Heart right ventricle (tissue), 16 donors: ENCODE results near the gene SSC5D. TPM values are rescaled to one million over a fixed set of nuclear protein-coding genes. Genes with fewer than 3 reads are reported as not detected.

Experiments used
- ATAC-seq, 8 donors: fragments of 200-7000 bp; cut with Tn5 transposase; one replicate each; pipeline ENCODE4 v1.9.1; 2020; ENCODE audit warnings: mild to moderate bottlenecking in 8 of 8, moderate library complexity in 8 of 8, moderate number of reproducible peaks in 1 of 8
- DNase-seq, 2 donors: peaks; one replicate each; pipeline ENCODE4 v3.0.0-alpha.2; 2020
- H3K27ac ChIP-seq, 10 donors: fragments of 200-600 bp; sonication (generic) in 2 of 10; one replicate each; pipeline versions ENCODE4 v1.5.0 to v1.8.0; 2020 to 2022; ENCODE audit warnings: mild to moderate bottlenecking in 3 of 10
- H3K27me3 ChIP-seq, 7 donors: fragments of 200-600 bp; one replicate each; pipeline ENCODE4 v1.8.0; 2021 to 2022; ENCODE audit warnings: mild to moderate bottlenecking in 2 of 7
- H3K36me3 ChIP-seq, 9 donors: fragments of 200-600 bp; sonication (generic) in 1 of 9; one replicate each; pipeline versions ENCODE4 v1.5.0 to v1.8.0; 2020 to 2022; ENCODE audit warnings: mild to moderate bottlenecking in 2 of 9
- H3K4me1 ChIP-seq, 9 donors: fragments of 200-600 bp; sonication (generic) in 1 of 9; one replicate each; pipeline versions ENCODE4 v1.5.0 to v1.8.0; 2020 to 2022; ENCODE audit warnings: mild to moderate bottlenecking in 4 of 9
- H3K4me3 ChIP-seq, 10 donors: fragments of 200-600 bp; sonication (generic) in 2 of 10; one replicate each; pipeline versions ENCODE4 v1.5.0 to v1.8.0; 2020 to 2022; ENCODE audit warnings: mild to moderate bottlenecking in 7 of 10, moderate library complexity in 2 of 10
- H3K9me3 ChIP-seq, 11 donors: fragments of 200-600 bp in 10 of 11; sonication (generic) in 2 of 11; one replicate each; pipeline versions ENCODE4 v1.5.0 to v1.8.0; 2013 to 2022; ENCODE audit warnings: mild to moderate bottlenecking in 2 of 11, control low read depth in 1 of 11, moderate library complexity in 1 of 11
- WGBS, 2 donors: extraction: QIAGEN DNeasy Blood & Tissue Kit; methylation state at CpG; one replicate each; pipeline ENCODE4 v1.1.7; 2013; ENCODE audit warnings: inconsistent platforms in 1 of 2; 5-methylcytosine and 5-hydroxymethylcytosine counted together
- intact Hi-C, 10 donors: fragments of 100-400 bp; cut with DNase I; formaldehyde crosslinking; loops; one replicate each; pipeline versions ENCODE4 v1.11.1 to v1.14.2; 2022
- polyA plus RNA-seq, 2 donors: library from polyadenylated mRNA; stranded (reverse); fragments of 200-250 nt; gene quantifications; one replicate each; pipeline ENCODE4 v1.2.3, GENCODE V29; 2013
- total RNA-seq, 10 donors: library from RNA; stranded (reverse); fragmentation: NEBNext Ultra II Directional in 3 of 10; extraction: Animal tissue kit (Norgen Biotek cat#: 25700) in 3 of 10; gene quantifications; one replicate each; pipeline versions ENCODE4 v1.2.1 to v1.2.4, GENCODE V29; 2021 to 2023
- TF ChIP-seq, protein P1 (sequence below), 9 donors: fragments of 200-600 bp; sonication (generic) in 2 of 9; IDR thresholded peaks; one replicate each; pipeline versions ENCODE4 v1.5.0 to v1.8.0; 2021 to 2022; ENCODE audit warnings: antibody characterized with exemption in 9 of 9, mild to moderate bottlenecking in 5 of 9, moderate library complexity in 1 of 9
- donor health status: Arrhythmogenic right ventricular cardiomyopathy.
- donor health status: ischemic (EF 13 %, LVEDD 7.1; RV severe dilation, severe dysfunction).
- donor health status: healthy with polysubstance abuse.
- donor health status: DM: no; HTN: yes; CAD: no.
- donor health status: DM: no; HTN: no; CAD: no.
- donor health status: ischemic (EF 25% LVEDD 6.9; RV normal size, moderate dysfunction).
- donor health status: ischemic (EF 25% LVEDD 5.7; RV mildly dilated, moderate dysfunction).
- donor health status: healthy.
- donor health status: DM: yes; HTN: yes; CAD: no.
- donor health status: Ischemic cardiomyopathy.
- donor health status: ischemic (EF 35%, LVEDD 5.7; RV mildly dilated, moderate dysfunction).
- donor health status: nonischemic (EF 11% LVEDD 7.7; RV severe dilation, severe dysfunction).
- donor health status: DM: yes; HTN: yes; CAD: no.
- donor health status: PGD.
- donor health status: ischemic (EF 29% LVEDD 5.4; RV normal size, mild dysfunction).
- donor health status: nonischemic (EF 23%, LVEDD 6.1; RV moderate dilation, normal function).

SSC5D gene
- total and polyA plus RNA-seq, 12 donors = 0.72 to 6.5 (median 3.6) TPM

DNA sequence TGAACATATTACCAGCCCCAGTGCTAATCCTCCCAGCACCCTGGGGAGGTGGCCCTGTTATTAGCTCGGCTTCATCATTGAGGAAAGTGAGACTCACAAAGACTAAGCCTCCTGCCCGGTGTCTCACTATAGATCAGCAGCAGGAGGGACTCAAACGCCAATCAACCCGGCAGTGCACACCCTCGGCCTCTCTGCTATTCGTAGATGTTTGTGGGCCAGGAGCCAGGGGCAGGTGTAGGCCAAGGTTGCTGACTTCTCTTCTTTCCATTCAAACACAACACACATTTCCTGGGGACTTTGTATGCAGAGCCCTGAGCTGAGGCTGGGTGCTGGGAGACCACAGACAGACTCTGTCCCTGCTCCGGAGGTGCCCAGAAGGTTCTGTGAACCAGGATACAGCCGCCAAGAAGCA, 66.5 kb downstream of the SSC5D start:
- Histone ChIP-seq H3K4me3 (no peak overlapping the region), H3K27ac (no peak overlapping the region), H3K27me3 (no peaks in the 10 kb centered on the region), H3K36me3 (no peaks in the 10 kb centered on the region), H3K4me1 (peaks cover 1 to 12% (median 7%) of the 10 kb centered on the region in 9 donors), H3K9me3 (no peaks in the 10 kb centered on the region)
- TF ChIP-seq, protein P1, sequence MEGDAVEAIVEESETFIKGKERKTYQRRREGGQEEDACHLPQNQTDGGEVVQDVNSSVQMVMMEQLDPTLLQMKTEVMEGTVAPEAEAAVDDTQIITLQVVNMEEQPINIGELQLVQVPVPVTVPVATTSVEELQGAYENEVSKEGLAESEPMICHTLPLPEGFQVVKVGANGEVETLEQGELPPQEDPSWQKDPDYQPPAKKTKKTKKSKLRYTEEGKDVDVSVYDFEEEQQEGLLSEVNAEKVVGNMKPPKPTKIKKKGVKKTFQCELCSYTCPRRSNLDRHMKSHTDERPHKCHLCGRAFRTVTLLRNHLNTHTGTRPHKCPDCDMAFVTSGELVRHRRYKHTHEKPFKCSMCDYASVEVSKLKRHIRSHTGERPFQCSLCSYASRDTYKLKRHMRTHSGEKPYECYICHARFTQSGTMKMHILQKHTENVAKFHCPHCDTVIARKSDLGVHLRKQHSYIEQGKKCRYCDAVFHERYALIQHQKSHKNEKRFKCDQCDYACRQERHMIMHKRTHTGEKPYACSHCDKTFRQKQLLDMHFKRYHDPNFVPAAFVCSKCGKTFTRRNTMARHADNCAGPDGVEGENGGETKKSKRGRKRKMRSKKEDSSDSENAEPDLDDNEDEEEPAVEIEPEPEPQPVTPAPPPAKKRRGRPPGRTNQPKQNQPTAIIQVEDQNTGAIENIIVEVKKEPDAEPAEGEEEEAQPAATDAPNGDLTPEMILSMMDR (IDR thresholded peaks at IDR 0.05) = no peak
- ATAC-seq (no peak), DNase-seq (no peak)
- WGBS, 2 donors = 69 to 71% methylated on average over 8 of the region's 8 CpGs
- intact Hi-C loops = no loop called here

DNA sequence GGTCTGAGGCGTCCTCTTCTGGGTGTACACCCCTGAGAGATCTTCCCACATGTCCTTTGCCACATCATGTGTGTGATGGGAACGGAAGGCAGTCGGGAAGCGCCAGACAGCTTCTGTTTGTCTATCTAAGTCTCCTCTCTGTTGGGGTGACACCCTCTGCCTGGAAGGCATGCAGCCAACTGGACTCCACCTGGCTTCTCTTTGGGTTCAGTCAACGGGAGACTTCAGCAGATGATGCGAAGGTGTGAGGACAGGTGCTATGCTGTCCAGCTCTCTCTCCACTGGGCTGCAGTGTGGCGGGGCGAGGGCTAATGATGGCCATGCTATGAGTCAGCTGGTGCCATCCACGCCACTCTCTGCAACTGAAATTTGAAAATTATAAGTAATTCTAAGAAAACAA, 71.4 kb downstream of the SSC5D start:
- H3K27me3 ChIP-seq = peaks cover 0 to 5% (median 0%) of the 10 kb centered on the region in 7 donors
- TF ChIP-seq, protein P1 (IDR thresholded peaks at IDR 0.05) = no peak
- intact Hi-C loops = no loop called here
- no peaks in the 10 kb centered on the region for H3K36me3 ChIP-seq
- DNase-seq (no peak), ATAC-seq (no peak)
- peaks cover 0 to 8% (median 0%) of the 10 kb centered on the region in 9 donors for H3K4me1 ChIP-seq
- H3K9me3 ChIP-seq = peaks cover 0 to 3% (median 0%) of the 10 kb centered on the region in 11 donors
- 79 to 81% methylated on average over 9 of the region's 9 CpGs for WGBS, 2 donors
- H3K4me3 ChIP-seq = no peak overlapping the region
- no peak overlapping the region for H3K27ac ChIP-seq

DNA sequence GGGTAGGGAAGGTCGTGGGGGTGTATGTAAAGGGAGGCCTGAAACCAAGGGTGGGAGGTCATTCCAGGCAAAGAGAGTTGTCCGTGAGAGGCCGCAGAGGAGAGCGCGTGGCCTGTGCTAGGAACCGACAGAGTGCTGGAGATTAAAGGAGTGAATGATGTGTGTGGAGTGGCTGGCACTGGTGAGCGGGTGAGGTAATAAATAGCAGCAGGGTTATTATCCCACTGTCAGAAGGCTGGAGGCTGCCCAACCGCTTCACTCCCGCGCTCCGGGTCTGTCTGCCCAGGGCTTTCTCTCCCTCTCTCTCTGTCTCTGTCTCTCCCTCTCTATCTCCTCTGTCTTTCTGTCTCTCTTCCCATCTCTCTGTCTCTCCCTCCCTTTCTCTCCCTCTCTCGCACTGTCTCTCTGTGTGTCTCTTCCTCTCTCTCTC, 75.0 kb downstream of the SSC5D start:
- intact Hi-C loops = loop anchor here in 1 of 10 donors (1.0 kb wide), 1 partner anchor 16 kb away; no protein-coding TSS in a partner anchor
- ATAC-seq = peak; percentile 88 to 96 (median 92)

DNA sequence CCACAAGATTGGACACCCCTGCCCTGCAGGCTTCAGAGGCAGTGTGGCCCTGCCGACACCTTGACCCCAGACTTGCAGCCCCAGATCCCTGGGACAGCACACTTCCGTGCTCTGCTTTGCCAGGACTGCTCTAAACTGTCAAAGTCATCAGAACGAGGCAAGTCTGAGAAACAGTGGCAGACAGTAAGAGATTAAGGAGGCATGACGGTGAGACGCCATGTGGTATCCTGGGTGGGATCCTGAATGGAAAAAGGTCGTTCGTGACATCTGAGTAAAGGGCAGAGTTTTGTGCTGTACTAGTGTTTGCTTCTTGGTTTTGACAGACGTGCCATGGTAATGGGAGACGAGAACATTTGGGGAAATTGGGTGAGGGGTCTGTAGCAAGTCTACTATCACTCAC, 78.6 kb downstream of the SSC5D start:
- intact Hi-C loops = no loop called here
- H3K27me3 ChIP-seq = peaks cover 0 to 5% (median 0%) of the 10 kb centered on the region in 7 donors
- no peaks in the 10 kb centered on the region for H3K9me3 ChIP-seq
- H3K36me3 ChIP-seq = no peaks in the 10 kb centered on the region
- peaks cover 0 to 8% (median 0%) of the 10 kb centered on the region in 9 donors for H3K4me1 ChIP-seq
- no peak overlapping the region for H3K27ac ChIP-seq
- ATAC-seq (no peak), DNase-seq (no peak)
- H3K4me3 ChIP-seq = no peak overlapping the region
- TF ChIP-seq, protein P1 (IDR thresholded peaks at IDR 0.05) = no peak
- WGBS, 2 donors = 40 to 42% methylated on average over 9 of the region's 9 CpGs

More for the DNA sequence above, 75.0 kb downstream of the SSC5D start:
- peak overlapping the region; percentile 52 to 92 (median 80) for H3K27ac ChIP-seq
- peak overlapping the region in 1 of 10 donors; percentile 50 for H3K4me3 ChIP-seq
- H3K27me3 ChIP-seq = peaks cover 0 to 5% (median 0%) of the 10 kb centered on the region in 7 donors
- peaks cover 0 to 8% (median 0%) of the 10 kb centered on the region in 9 donors for H3K4me1 ChIP-seq
- DNase-seq = peak; percentile 69 to 77
- no peaks in the 10 kb centered on the region for H3K36me3 ChIP-seq
- TF ChIP-seq, protein P1 (IDR thresholded peaks at IDR 0.05) = no peak
- WGBS, 2 donors = 32 to 44% methylated on average over 12 of the region's 12 CpGs
- H3K9me3 ChIP-seq = peaks cover 0 to 3% (median 0%) of the 10 kb centered on the region in 11 donors
